IPS-15b (cell line): ENCODE results near the gene PLA2G2F.
A peak's percentile ranks its signal among the peaks of the same experiment; 100 is the strongest.

ENCODE experiments used
- H3K27me3 ChIP-seq: one replicate; pipeline ENCODE4 v1.6.1; 2013; ENCODE audit warnings: low read length; ENCODE audit not compliant: control insufficient read depth, insufficient read depth
- H3K36me3 ChIP-seq: one replicate; pipeline ENCODE4 v1.6.1; 2013; ENCODE audit warnings: low read length; ENCODE audit not compliant: control insufficient read depth, insufficient read depth
- H3K4me1 ChIP-seq: one replicate; pipeline ENCODE4 v1.6.1; 2013; ENCODE audit warnings: mild to moderate bottlenecking, low read length; ENCODE audit not compliant: control insufficient read depth, insufficient read depth
- H3K4me3 ChIP-seq: one replicate; pipeline ENCODE4 v1.5.1; 2013; ENCODE audit warnings: low read depth, low read length
- H3K9ac ChIP-seq: one replicate; pipeline ENCODE4 v1.6.1; 2013; ENCODE audit warnings: low read depth, mild to moderate bottlenecking, low read length
- H3K9me3 ChIP-seq: one replicate; pipeline ENCODE4 v1.6.1; 2013; ENCODE audit warnings: mild to moderate bottlenecking, low read length; ENCODE audit not compliant: control insufficient read depth, insufficient read depth

PLA2G2F gene

GRCh38 chr1:20148571-20149500, 9.7 kb downstream of the PLA2G2F start:
- H3K9ac ChIP-seq: no peak overlapping the region

GRCh38 chr1:20149601-20150325, 10.6 kb downstream of the PLA2G2F start:
- H3K4me1 ChIP-seq: peaks cover 9% of the 10 kb centered on the region
- H3K27me3 ChIP-seq: no peaks in the 10 kb centered on the region
- H3K9ac ChIP-seq: no peak overlapping the region
- no peaks in the 10 kb centered on the region for H3K36me3 ChIP-seq
- no peak overlapping the region for H3K4me3 ChIP-seq
- no peaks in the 10 kb centered on the region for H3K9me3 ChIP-seq

More at GRCh38 chr1:20148571-20149500, 9.7 kb downstream of the PLA2G2F start:
- Histone ChIP-seq H3K4me1 (peaks cover 9% of the 10 kb centered on the region), H3K27me3 (no peaks in the 10 kb centered on the region), H3K4me3 (no peak overlapping the region), H3K36me3 (no peaks in the 10 kb centered on the region), H3K9me3 (no peaks in the 10 kb centered on the region)

- H3K36me3 ChIP-seq: no peaks in the 10 kb centered on the region
- H3K27me3 ChIP-seq: no peaks in the 10 kb centered on the region
- no peak overlapping the region for H3K4me3 ChIP-seq
- no peaks in the 10 kb centered on the region for H3K9me3 ChIP-seq
- peaks cover 9% of the 10 kb centered on the region for H3K4me1 ChIP-seq
- no peak overlapping the region for H3K9ac ChIP-seq
Measured at GRCh38 chr1:20150326-20150705, 11.2 kb downstream of the PLA2G2F start.

GRCh38 chr1:20150969-20151368, 11.8 kb downstream of the PLA2G2F start:
- Histone ChIP-seq H3K27me3 (no peaks in the 10 kb centered on the region), H3K4me3 (no peak overlapping the region), H3K36me3 (no peaks in the 10 kb centered on the region), H3K4me1 (peaks cover 9% of the 10 kb centered on the region), H3K9me3 (no peaks in the 10 kb centered on the region), H3K9ac (no peak overlapping the region)

GRCh38 chr1:20151906-20152598, 12.9 kb downstream of the PLA2G2F start:
- no peak overlapping the region for H3K9ac ChIP-seq
- no peaks in the 10 kb centered on the region for H3K27me3 ChIP-seq
- H3K4me1 ChIP-seq: peaks cover 9% of the 10 kb centered on the region
- no peaks in the 10 kb centered on the region for H3K9me3 ChIP-seq
- H3K36me3 ChIP-seq: no peaks in the 10 kb centered on the region
- peak overlapping the region; percentile 39 for H3K4me3 ChIP-seq

GRCh38 chr1:20152599-20152930, 13.4 kb downstream of the PLA2G2F start:
- no peak overlapping the region for H3K9ac ChIP-seq
- H3K4me3 ChIP-seq: no peak overlapping the region

GRCh38 chr1:20153000-20153418, 13.9 kb downstream of the PLA2G2F start:
- peaks cover 8% of the 10 kb centered on the region for H3K4me1 ChIP-seq
- H3K27me3 ChIP-seq: no peaks in the 10 kb centered on the region
- no peak overlapping the region for H3K4me3 ChIP-seq
- H3K9ac ChIP-seq: no peak overlapping the region
- no peaks in the 10 kb centered on the region for H3K9me3 ChIP-seq
- no peaks in the 10 kb centered on the region for H3K36me3 ChIP-seq

More at GRCh38 chr1:20152599-20152930, 13.4 kb downstream of the PLA2G2F start:
- no peaks in the 10 kb centered on the region for H3K36me3 ChIP-seq
- no peaks in the 10 kb centered on the region for H3K9me3 ChIP-seq
- peaks cover 8% of the 10 kb centered on the region for H3K4me1 ChIP-seq
- H3K27me3 ChIP-seq: no peaks in the 10 kb centered on the region

GRCh38 chr1:20154301-20154831, 15.2 kb downstream of the PLA2G2F start:
- Histone ChIP-seq H3K9me3 (no peaks in the 10 kb centered on the region), H3K27me3 (no peaks in the 10 kb centered on the region), H3K36me3 (no peaks in the 10 kb centered on the region), H3K9ac (no peak overlapping the region), H3K4me3 (no peak overlapping the region), H3K4me1 (peaks cover 8% of the 10 kb centered on the region)

- no peak overlapping the region for H3K4me3 ChIP-seq
- no peaks in the 10 kb centered on the region for H3K4me1 ChIP-seq
- no peak overlapping the region for H3K9ac ChIP-seq
- no peaks in the 10 kb centered on the region for H3K36me3 ChIP-seq
- H3K9me3 ChIP-seq: peaks cover 9% of the 10 kb centered on the region
- H3K27me3 ChIP-seq: no peaks in the 10 kb centered on the region
Measured at GRCh38 chr1:20158358-20159070, 19.4 kb downstream of the PLA2G2F start.

GRCh38 chr1:20160034-20160433, 20.9 kb downstream of the PLA2G2F start:
- Histone ChIP-seq H3K36me3 (no peaks in the 10 kb centered on the region), H3K27me3 (no peaks in the 10 kb centered on the region), H3K9me3 (peaks cover 9% of the 10 kb centered on the region), H3K9ac (no peak overlapping the region), H3K4me3 (no peak overlapping the region), H3K4me1 (no peaks in the 10 kb centered on the region)

GRCh38 chr1:20164694-20165202, 25.6 kb downstream of the PLA2G2F start:
- H3K27me3 ChIP-seq: no peaks in the 10 kb centered on the region
- no peaks in the 10 kb centered on the region for H3K36me3 ChIP-seq
- no peak overlapping the region for H3K9ac ChIP-seq
- no peaks in the 10 kb centered on the region for H3K4me1 ChIP-seq
- H3K4me3 ChIP-seq: no peak overlapping the region
- peaks cover 9% of the 10 kb centered on the region for H3K9me3 ChIP-seq
